ENCODE data around the gene B4GAT1. TPM values are rescaled to one million over a fixed set of nuclear protein-coding genes. Genes with fewer than 3 reads are reported as not detected.

Gene B4GAT1
- total and polyA plus RNA-seq, 10 of the 15 experiments (the other 5 are each of a cell fraction or from before 2014, with no cell fraction given), result 0.55 to 11.1 (median 4.3) TPM

DNA sequence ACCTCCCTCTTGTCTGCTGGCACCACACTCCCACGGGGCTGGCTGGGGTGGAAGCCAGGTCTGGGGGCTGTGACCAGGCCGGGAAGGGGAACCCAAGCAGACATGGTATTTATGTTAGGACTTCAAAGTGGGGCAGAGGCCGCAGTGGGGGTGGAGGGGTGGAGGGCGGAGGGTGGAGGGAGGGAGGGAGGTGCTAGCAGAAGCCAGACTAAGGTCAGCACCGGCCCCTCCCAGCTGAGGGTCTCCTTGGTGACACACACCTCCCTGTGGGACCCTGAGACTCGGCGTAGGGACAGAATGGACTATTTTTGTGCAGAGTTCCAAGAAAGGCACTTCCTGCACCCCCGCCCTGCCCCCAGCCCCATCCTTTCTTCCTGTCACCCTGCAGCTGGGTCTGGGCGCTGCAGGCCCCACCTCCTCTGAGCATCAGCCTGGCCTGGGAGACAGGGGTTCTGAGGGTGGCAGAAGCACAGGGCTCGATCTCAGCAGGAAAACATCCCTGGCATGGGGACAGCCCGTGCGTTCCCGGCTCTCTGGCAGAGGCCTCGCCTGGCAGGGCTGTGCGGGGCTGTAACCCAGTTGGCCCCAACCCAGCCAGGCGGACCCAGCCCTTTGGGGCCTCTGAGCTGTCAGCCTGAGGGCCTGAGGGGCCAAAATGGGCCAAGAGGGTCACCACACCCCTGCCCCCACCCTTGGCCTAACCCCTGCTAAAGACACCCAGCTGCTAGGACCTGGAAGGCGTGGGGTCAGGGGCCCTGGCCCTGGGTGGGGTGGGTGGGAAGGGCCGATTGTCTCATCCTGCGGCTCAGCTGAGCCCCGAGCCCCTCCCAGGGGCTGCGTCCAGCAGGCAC lies 20.9 kb downstream of the B4GAT1 start:
- intact Hi-C loops (cut with micrococcal nuclease; ENCODE audit: unreplicated experiment) (no loop called here), in situ Hi-C loops (cut with MboI) (no loop called here)
- H3K4me2 ChIP-seq (ENCODE audit: control insufficient read depth, insufficient read depth), result no peak overlapping the region
- ChIA-PET SMC1A (ENCODE audit: uncharacterized antibody, unreplicated experiment) (interaction anchor here (3.4 kb wide), 1 partner anchor 14 kb away, joined by 12 read pairs; no protein-coding TSS in a partner anchor), POLR2A (interaction anchor here (0.7 kb wide), 1 partner anchor 15 kb away, joined by 3 read pairs; no protein-coding TSS in a partner anchor), RAD21 (ENCODE audit: unreplicated experiment) (interaction anchor here (1.0 kb wide), 2 partner anchors 13 to 15 kb away, joined by 3 to 4 read pairs; no protein-coding TSS in a partner anchor), CTCF (interaction anchor here (1.5 to 3.8 kb wide), 2 partner anchors 9 to 14 kb away, joined by 6 to 34 read pairs; partner anchors contain the start of gene CD248)
- ATAC-seq, result no peak
- H2AFZ ChIP-seq (ENCODE audit: control insufficient read depth, low read depth, low read length), result no peak overlapping the region
- BruUV-seq (replicated peaks), result no TSS peak
- H4K20me1 ChIP-seq (ENCODE audit: control insufficient read depth, insufficient read depth), result no peaks in the 10 kb centered on the region
- FAIRE-seq, result no peak
- H3K79me2 ChIP-seq (ENCODE audit: control insufficient read depth, insufficient read depth, low read length), result no peaks in the 10 kb centered on the region
- no peak overlapping the region for H3K9ac ChIP-seq (ENCODE audit: control insufficient read depth, insufficient read depth, low read length)
- no peaks in the 10 kb centered on the region for H3K36me3 ChIP-seq (ENCODE audit: control insufficient read depth in 2 of 2, insufficient read depth in 2 of 2, low read length in 1 of 2)
- no peaks in the 10 kb centered on the region; a peak in 1 of 4 replicates for H3K27me3 ChIP-seq (replicated peaks in 1 of 2; ENCODE audit: control insufficient read depth in 2 of 2, insufficient read depth in 2 of 2, low read length in 1 of 2)
- TF ChIP-seq, protein P1, sequence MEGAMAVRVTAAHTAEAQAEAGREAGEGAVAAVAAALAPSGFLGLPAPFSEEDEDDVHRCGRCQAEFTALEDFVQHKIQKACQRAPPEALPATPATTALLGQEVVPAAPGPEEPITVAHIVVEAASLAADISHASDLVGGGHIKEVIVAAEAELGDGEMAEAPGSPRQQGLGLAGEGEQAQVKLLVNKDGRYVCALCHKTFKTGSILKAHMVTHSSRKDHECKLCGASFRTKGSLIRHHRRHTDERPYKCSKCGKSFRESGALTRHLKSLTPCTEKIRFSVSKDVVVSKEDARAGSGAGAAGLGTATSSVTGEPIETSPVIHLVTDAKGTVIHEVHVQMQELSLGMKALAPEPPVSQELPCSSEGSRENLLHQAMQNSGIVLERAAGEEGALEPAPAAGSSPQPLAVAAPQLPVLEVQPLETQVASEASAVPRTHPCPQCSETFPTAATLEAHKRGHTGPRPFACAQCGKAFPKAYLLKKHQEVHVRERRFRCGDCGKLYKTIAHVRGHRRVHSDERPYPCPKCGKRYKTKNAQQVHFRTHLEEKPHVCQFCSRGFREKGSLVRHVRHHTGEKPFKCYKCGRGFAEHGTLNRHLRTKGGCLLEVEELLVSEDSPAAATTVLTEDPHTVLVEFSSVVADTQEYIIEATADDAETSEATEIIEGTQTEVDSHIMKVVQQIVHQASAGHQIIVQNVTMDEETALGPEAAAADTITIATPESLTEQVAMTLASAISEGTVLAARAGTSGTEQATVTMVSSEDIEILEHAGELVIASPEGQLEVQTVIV (IDR thresholded peaks at IDR 0.05; ENCODE audit: borderline replicate concordance, partially characterized antibody), result no peak
- no peak for TF ChIP-seq WRNIP1 (IDR thresholded peaks at IDR 0.05; ENCODE audit: borderline replicate concordance, low read depth, low read length)
- H3K27ac ChIP-seq (ENCODE audit: control insufficient read depth, insufficient read depth), result no peak overlapping the region
- no peak overlapping the region for H3K4me3 ChIP-seq
- WGBS (ENCODE audit: insufficient coverage, insufficient replicate concordance, low lambda C conversion rate, missing lambda C conversion rate), result 27% methylated on average over 20 of the region's 21 CpGs
- H3K9me3 ChIP-seq (replicated peaks; ENCODE audit: control insufficient read depth, insufficient read depth, low read length), result no peaks in the 10 kb centered on the region; the same call in 2 of the 3 replicates
- DNase-seq (ENCODE audit: low read depth, low spot score), result no peak
- peaks cover 10% of the 10 kb centered on the region; the same call in 1 of the 2 replicates for H3K4me1 ChIP-seq (ENCODE audit: control insufficient read depth, insufficient read depth, low read length)
